SJCRH30 (cell line): ENCODE measurements around the gene RAB44. TPM values are rescaled to one million over a fixed set of nuclear protein-coding genes. Genes with fewer than 3 reads are reported as not detected.

ENCODE experiments used
- DNase-seq, 2 experiments: peaks; one replicate each; pipeline ENCODE4 v3.0.0-alpha.2; 2015 to 2020
- H3K27ac ChIP-seq: fragments of 250-450 bp; sonication (Bioruptor Pico); 2 replicates; pipeline ENCODE4 v1.5.1; 2020; ENCODE audit warnings: mild to moderate bottlenecking, moderate library complexity
- H3K27me3 ChIP-seq: fragments of 250-450 bp; sonication (Bioruptor Pico); 2 replicates; pipeline ENCODE4 v1.5.1; 2020; ENCODE audit warnings: mild to moderate bottlenecking, moderate library complexity
- H3K36me3 ChIP-seq: fragments of 250-450 bp; sonication (Bioruptor Pico); 2 replicates; pipeline ENCODE4 v1.5.1; 2020; ENCODE audit warnings: mild to moderate bottlenecking, moderate library complexity
- H3K4me1 ChIP-seq: fragments of 250-450 bp; sonication (Bioruptor Pico); 2 replicates; pipeline ENCODE4 v1.5.1; 2020; ENCODE audit warnings: mild to moderate bottlenecking, moderate library complexity
- H3K4me3 ChIP-seq: fragments of 250-450 bp; sonication (Bioruptor Pico); 2 replicates; pipeline ENCODE4 v1.5.1; 2020; ENCODE audit warnings: mild to moderate bottlenecking, moderate library complexity
- H3K9me3 ChIP-seq: fragments of 250-450 bp; sonication (Bioruptor Pico); replicated peaks from 2 replicates; pipeline ENCODE4 v1.5.1; 2020; ENCODE audit warnings: mild to moderate bottlenecking, moderate library complexity
- total RNA-seq: library from RNA; depleted of rRNA; stranded (reverse); fragments of >200 nt; shearing (Covaris generic); gene quantifications from 2 replicates; pipeline ENCODE4 v1.2.3, GENCODE V29; 2014

Gene RAB44
- total RNA-seq, 1 experiment from 2014 or later: not detected

GRCh38 chr6:36735110-36736071 is 37.8 kb downstream of the RAB44 start:
- H3K27ac ChIP-seq: no peak overlapping the region
- H3K36me3 ChIP-seq: no peaks in the 10 kb centered on the region
- peak in 1 of 2 experiments; percentile 28 for DNase-seq
- H3K4me3 ChIP-seq: peak overlapping the region; percentile 12; the same call in 1 of the 2 replicates
- peaks cover 25% of the 10 kb centered on the region for H3K27me3 ChIP-seq
- no peaks in the 10 kb centered on the region for H3K9me3 ChIP-seq
- no peaks in the 10 kb centered on the region; the same call in 1 of the 2 replicates for H3K4me1 ChIP-seq

GRCh38 chr6:36737043-36737785 is 39.6 kb downstream of the RAB44 start:
- no peak overlapping the region for H3K27ac ChIP-seq
- H3K9me3 ChIP-seq: no peaks in the 10 kb centered on the region
- no peaks in the 10 kb centered on the region; the same call in 1 of the 2 replicates for H3K4me1 ChIP-seq
- peaks cover 33% of the 10 kb centered on the region for H3K27me3 ChIP-seq
- DNase-seq: no peak
- H3K4me3 ChIP-seq: no peak overlapping the region
- H3K36me3 ChIP-seq: no peaks in the 10 kb centered on the region

- Histone ChIP-seq H3K4me3 (no peak overlapping the region), H3K27me3 (peaks cover 37% of the 10 kb centered on the region), H3K4me1 (no peaks in the 10 kb centered on the region; the same call in 1 of the 2 replicates), H3K9me3 (no peaks in the 10 kb centered on the region), H3K36me3 (no peaks in the 10 kb centered on the region), H3K27ac (no peak overlapping the region)
- DNase-seq: no peak
Measured at GRCh38 chr6:36738108-36738507, 40.5 kb downstream of the RAB44 start.

GRCh38 chr6:36739947-36740817 is 42.6 kb downstream of the RAB44 start:
- H3K4me3 ChIP-seq: no peak overlapping the region
- no peaks in the 10 kb centered on the region for H3K9me3 ChIP-seq
- no peaks in the 10 kb centered on the region for H3K36me3 ChIP-seq
- DNase-seq: no peak
- no peak overlapping the region for H3K27ac ChIP-seq
- no peaks in the 10 kb centered on the region; the same call in 1 of the 2 replicates for H3K4me1 ChIP-seq
- H3K27me3 ChIP-seq: peaks cover 20% of the 10 kb centered on the region

- H3K4me1 ChIP-seq: no peaks in the 10 kb centered on the region
- H3K27ac ChIP-seq: no peak overlapping the region
Measured at GRCh38 chr6:36740818-36741179, 43.2 kb downstream of the RAB44 start.

GRCh38 chr6:36742146-36742545 is 44.5 kb downstream of the RAB44 start:
- DNase-seq: no peak
- Histone ChIP-seq H3K36me3 (no peaks in the 10 kb centered on the region), H3K4me3 (no peak overlapping the region), H3K4me1 (no peaks in the 10 kb centered on the region), H3K9me3 (no peaks in the 10 kb centered on the region), H3K27me3 (peaks cover 16% of the 10 kb centered on the region), H3K27ac (no peak overlapping the region)

More at GRCh38 chr6:36740818-36741179, 43.2 kb downstream of the RAB44 start:
- Histone ChIP-seq H3K9me3 (no peaks in the 10 kb centered on the region), H3K4me3 (no peak overlapping the region), H3K27me3 (peaks cover 16% of the 10 kb centered on the region), H3K36me3 (no peaks in the 10 kb centered on the region)
- no peak for DNase-seq

- peaks cover 16% of the 10 kb centered on the region for H3K27me3 ChIP-seq
- no peak overlapping the region for H3K27ac ChIP-seq
- H3K9me3 ChIP-seq: no peaks in the 10 kb centered on the region
- H3K4me3 ChIP-seq: no peak overlapping the region
- H3K4me1 ChIP-seq: no peaks in the 10 kb centered on the region
- no peaks in the 10 kb centered on the region for H3K36me3 ChIP-seq
- DNase-seq: no peak
Measured at GRCh38 chr6:36743032-36743431, 45.4 kb downstream of the RAB44 start.

- Histone ChIP-seq H3K4me3 (no peak overlapping the region), H3K36me3 (no peaks in the 10 kb centered on the region), H3K27me3 (peaks cover 12% of the 10 kb centered on the region), H3K9me3 (no peaks in the 10 kb centered on the region), H3K4me1 (no peaks in the 10 kb centered on the region), H3K27ac (no peak overlapping the region)
- DNase-seq: no peak
Measured at GRCh38 chr6:36743538-36744303, 46.1 kb downstream of the RAB44 start.

GRCh38 chr6:36744304-36744673 is 46.7 kb downstream of the RAB44 start:
- peaks cover 12% of the 10 kb centered on the region for H3K27me3 ChIP-seq

GRCh38 chr6:36745283-36745682 is 47.7 kb downstream of the RAB44 start:
- DNase-seq: no peak
- Histone ChIP-seq H3K27ac (no peak overlapping the region), H3K36me3 (no peaks in the 10 kb centered on the region), H3K27me3 (peaks cover 12% of the 10 kb centered on the region), H3K4me1 (no peaks in the 10 kb centered on the region), H3K9me3 (no peaks in the 10 kb centered on the region), H3K4me3 (no peak overlapping the region)

More at GRCh38 chr6:36744304-36744673, 46.7 kb downstream of the RAB44 start:
- H3K27ac ChIP-seq: no peak overlapping the region
- H3K36me3 ChIP-seq: no peaks in the 10 kb centered on the region
- H3K4me1 ChIP-seq: no peaks in the 10 kb centered on the region
- H3K4me3 ChIP-seq: no peak overlapping the region
- no peak for DNase-seq
- H3K9me3 ChIP-seq: no peaks in the 10 kb centered on the region

- no peaks in the 10 kb centered on the region for H3K36me3 ChIP-seq
Measured at GRCh38 chr6:36745836-36746235, 48.2 kb downstream of the RAB44 start.

GRCh38 chr6:36746251-36746650 is 48.6 kb downstream of the RAB44 start:
- Histone ChIP-seq H3K27me3 (peaks cover 6% of the 10 kb centered on the region), H3K36me3 (no peaks in the 10 kb centered on the region), H3K27ac (no peak overlapping the region), H3K4me3 (no peak overlapping the region), H3K9me3 (no peaks in the 10 kb centered on the region), H3K4me1 (no peaks in the 10 kb centered on the region)
- DNase-seq: no peak

More at GRCh38 chr6:36745836-36746235, 48.2 kb downstream of the RAB44 start:
- H3K4me3 ChIP-seq: no peak overlapping the region
- H3K9me3 ChIP-seq: no peaks in the 10 kb centered on the region
- no peaks in the 10 kb centered on the region for H3K4me1 ChIP-seq
- no peak for DNase-seq
- H3K27ac ChIP-seq: no peak overlapping the region
- H3K27me3 ChIP-seq: peaks cover 10% of the 10 kb centered on the region

- H3K27me3 ChIP-seq: no peaks in the 10 kb centered on the region
- DNase-seq: no peak
- no peaks in the 10 kb centered on the region for H3K9me3 ChIP-seq
- no peak overlapping the region for H3K4me3 ChIP-seq
- no peak overlapping the region for H3K27ac ChIP-seq
- peaks cover 2% of the 10 kb centered on the region; the same call in 1 of the 2 replicates for H3K4me1 ChIP-seq
- no peaks in the 10 kb centered on the region for H3K36me3 ChIP-seq
Measured at GRCh38 chr6:36749829-36750489, 52.3 kb downstream of the RAB44 start.
